Loucy (cell line): ENCODE measurements around the gene S1PR1.

Experiments
- H2AFZ ChIP-seq: fragments of 200-600 bp; sonication (generic); 2 replicates; pipeline ENCODE4 v1.6.0; 2016; ENCODE audit warnings: antibody characterized with exemption, mild to moderate bottlenecking, low read length, moderate library complexity
- H3F3A ChIP-seq: fragments of 200-600 bp; 2 replicates; pipeline ENCODE4 v1.6.0; 2016; ENCODE audit warnings: antibody characterized with exemption, low read depth, mild to moderate bottlenecking
- H3K27me3 ChIP-seq: fragments of 200-600 bp; sonication (generic); 2 replicates; pipeline ENCODE4 v1.6.1; 2014; ENCODE audit warnings: low read length, mild to moderate bottlenecking; ENCODE audit not compliant: insufficient read depth, poor library complexity, severe bottlenecking
- H3K36me3 ChIP-seq: fragments of 200-600 bp; sonication (generic); 2 replicates; pipeline ENCODE4 v1.6.1; 2016; ENCODE audit warnings: low read length; ENCODE audit not compliant: insufficient read depth
- H3K4me1 ChIP-seq: fragments of 200-600 bp; sonication (generic); 2 replicates; pipeline ENCODE4 v1.5.1; 2014; ENCODE audit warnings: low read length, mild to moderate bottlenecking; ENCODE audit not compliant: insufficient read depth, poor library complexity, severe bottlenecking
- H3K4me2 ChIP-seq: fragments of 200-600 bp; sonication (generic); 2 replicates; pipeline ENCODE4 v1.6.0; 2014; ENCODE audit warnings: antibody characterized with exemption, low read length, low read depth, mild to moderate bottlenecking; ENCODE audit not compliant: poor library complexity, severe bottlenecking
- H3K4me3 ChIP-seq: fragments of 200-600 bp; sonication (generic); 2 replicates; pipeline ENCODE4 v1.5.1; 2014; ENCODE audit warnings: low read length, mild to moderate bottlenecking, mixed read lengths; ENCODE audit not compliant: poor library complexity, severe bottlenecking
- H3K79me2 ChIP-seq: fragments of 200-600 bp; sonication (generic); 2 replicates; pipeline ENCODE4 v1.6.1; 2014; ENCODE audit warnings: low read length; ENCODE audit not compliant: insufficient read depth
- H3K9ac ChIP-seq: fragments of 200-600 bp; sonication (generic); 2 replicates; pipeline ENCODE4 v1.6.0; 2014; ENCODE audit warnings: mild to moderate bottlenecking, low read depth, low read length, moderate library complexity; ENCODE audit not compliant: poor library complexity, severe bottlenecking
- H3K9me2 ChIP-seq: fragments of 200-600 bp; sonication (generic); replicated peaks from 2 replicates; pipeline ENCODE4 v1.6.1; 2016; ENCODE audit warnings: low read depth, low read length, mixed read lengths
- H3K9me3 ChIP-seq: fragments of 200-600 bp; sonication (generic); 2 replicates; pipeline ENCODE4 v1.6.1; 2014; ENCODE audit warnings: mild to moderate bottlenecking, antibody characterized with exemption, low read length, low read depth; ENCODE audit not compliant: insufficient read depth
- H4K20me1 ChIP-seq: fragments of 200-600 bp; sonication (generic); 2 replicates; pipeline ENCODE4 v1.6.0; 2014; ENCODE audit warnings: antibody characterized with exemption, low read length, mild to moderate bottlenecking; ENCODE audit not compliant: insufficient read depth, poor library complexity, severe bottlenecking
- EZH2phosphoT487 ChIP-seq: fragments of 200-600 bp; IDR thresholded peaks from 2 replicates; pipeline ENCODE4 v1.6.1; 2018; ENCODE audit warnings: antibody characterized with exemption, mild to moderate bottlenecking, moderate library complexity, borderline replicate concordance
- TF ChIP-seq, protein P1 (sequence below): fragments of 200-600 bp; sonication (generic); conservative IDR thresholded peaks from 2 replicates; pipeline ENCODE4 v1.5.1; 2014; ENCODE audit warnings: mild to moderate bottlenecking, antibody characterized with exemption, low read length

S1PR1 gene

DNA sequence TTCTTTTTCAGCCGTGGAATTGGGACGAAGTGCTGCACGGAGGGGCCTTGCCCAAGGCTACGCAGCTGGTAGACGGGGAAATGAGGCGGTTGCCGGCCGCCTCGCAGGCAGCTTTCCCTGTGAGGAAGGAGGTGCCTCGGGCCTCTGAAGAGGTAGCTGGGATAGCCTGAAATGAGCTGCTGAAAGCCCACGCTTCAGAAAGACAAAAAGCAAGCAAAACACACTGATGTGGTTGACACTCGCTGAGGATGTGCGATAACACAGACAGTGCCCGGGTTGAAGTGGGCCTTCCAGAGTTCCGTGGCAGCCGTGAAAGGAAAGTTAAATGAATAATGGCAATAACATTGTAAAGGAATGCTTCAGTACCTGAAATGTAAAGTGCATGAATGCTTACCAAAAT is 47.2 kb downstream of the S1PR1 start:
- no peaks in the 10 kb centered on the region for H3K4me1 ChIP-seq
- H3K9ac ChIP-seq = no peak overlapping the region
- H3K9me2 ChIP-seq = no peaks in the 10 kb centered on the region
- H3K4me3 ChIP-seq = no peak overlapping the region
- no peaks in the 10 kb centered on the region for H3F3A ChIP-seq
- no peaks in the 10 kb centered on the region for H4K20me1 ChIP-seq
- no peaks in the 10 kb centered on the region for H3K36me3 ChIP-seq
- H3K27me3 ChIP-seq = no peaks in the 10 kb centered on the region
- no peak overlapping the region for H2AFZ ChIP-seq
- H3K9me3 ChIP-seq = no peaks in the 10 kb centered on the region
- no peaks in the 10 kb centered on the region for H3K79me2 ChIP-seq
- TF ChIP-seq EZH2phosphoT487 = no peak
- TF ChIP-seq, protein P1, sequence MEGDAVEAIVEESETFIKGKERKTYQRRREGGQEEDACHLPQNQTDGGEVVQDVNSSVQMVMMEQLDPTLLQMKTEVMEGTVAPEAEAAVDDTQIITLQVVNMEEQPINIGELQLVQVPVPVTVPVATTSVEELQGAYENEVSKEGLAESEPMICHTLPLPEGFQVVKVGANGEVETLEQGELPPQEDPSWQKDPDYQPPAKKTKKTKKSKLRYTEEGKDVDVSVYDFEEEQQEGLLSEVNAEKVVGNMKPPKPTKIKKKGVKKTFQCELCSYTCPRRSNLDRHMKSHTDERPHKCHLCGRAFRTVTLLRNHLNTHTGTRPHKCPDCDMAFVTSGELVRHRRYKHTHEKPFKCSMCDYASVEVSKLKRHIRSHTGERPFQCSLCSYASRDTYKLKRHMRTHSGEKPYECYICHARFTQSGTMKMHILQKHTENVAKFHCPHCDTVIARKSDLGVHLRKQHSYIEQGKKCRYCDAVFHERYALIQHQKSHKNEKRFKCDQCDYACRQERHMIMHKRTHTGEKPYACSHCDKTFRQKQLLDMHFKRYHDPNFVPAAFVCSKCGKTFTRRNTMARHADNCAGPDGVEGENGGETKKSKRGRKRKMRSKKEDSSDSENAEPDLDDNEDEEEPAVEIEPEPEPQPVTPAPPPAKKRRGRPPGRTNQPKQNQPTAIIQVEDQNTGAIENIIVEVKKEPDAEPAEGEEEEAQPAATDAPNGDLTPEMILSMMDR = no peak
- H3K4me2 ChIP-seq = no peak overlapping the region

DNA sequence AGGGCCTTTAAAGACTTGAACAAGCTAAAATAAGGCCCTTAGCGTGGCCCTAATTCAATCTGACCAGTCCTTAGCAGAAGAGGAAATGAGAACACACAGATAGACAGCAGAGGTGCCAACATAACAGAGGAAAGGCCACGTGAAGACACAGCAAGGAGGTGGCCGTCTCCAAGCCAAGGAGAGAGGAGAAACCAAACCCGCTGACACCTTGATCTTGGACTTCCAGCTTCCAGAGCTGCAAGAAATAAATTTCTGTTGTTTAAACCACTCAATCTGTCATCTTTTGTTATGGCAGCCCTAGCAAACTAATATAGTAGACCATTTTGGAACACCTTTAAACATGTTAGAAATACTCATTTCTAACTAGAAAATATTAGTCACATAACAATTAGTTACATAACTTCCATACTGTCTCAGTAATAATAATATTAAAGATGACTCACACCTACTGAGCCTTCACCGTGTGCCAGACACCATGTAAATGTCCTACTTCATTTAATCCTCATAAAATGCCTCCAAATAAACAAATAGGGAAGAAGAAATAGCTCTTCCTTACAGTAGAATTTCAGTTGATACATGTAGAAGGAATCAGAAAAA is 47.9 kb downstream of the S1PR1 start:
- H2AFZ ChIP-seq = no peak overlapping the region
- no peak overlapping the region for H3K4me3 ChIP-seq
- H3K27me3 ChIP-seq = no peaks in the 10 kb centered on the region
- H3K4me1 ChIP-seq = no peaks in the 10 kb centered on the region
- no peaks in the 10 kb centered on the region for H3K36me3 ChIP-seq
- no peaks in the 10 kb centered on the region for H3K9me2 ChIP-seq
- no peaks in the 10 kb centered on the region for H3F3A ChIP-seq
- TF ChIP-seq, protein P1 = no peak
- no peak for TF ChIP-seq EZH2phosphoT487
- no peaks in the 10 kb centered on the region for H3K79me2 ChIP-seq
- H3K4me2 ChIP-seq = no peak overlapping the region
- no peaks in the 10 kb centered on the region for H3K9me3 ChIP-seq
- H4K20me1 ChIP-seq = no peaks in the 10 kb centered on the region
- H3K9ac ChIP-seq = no peak overlapping the region

DNA sequence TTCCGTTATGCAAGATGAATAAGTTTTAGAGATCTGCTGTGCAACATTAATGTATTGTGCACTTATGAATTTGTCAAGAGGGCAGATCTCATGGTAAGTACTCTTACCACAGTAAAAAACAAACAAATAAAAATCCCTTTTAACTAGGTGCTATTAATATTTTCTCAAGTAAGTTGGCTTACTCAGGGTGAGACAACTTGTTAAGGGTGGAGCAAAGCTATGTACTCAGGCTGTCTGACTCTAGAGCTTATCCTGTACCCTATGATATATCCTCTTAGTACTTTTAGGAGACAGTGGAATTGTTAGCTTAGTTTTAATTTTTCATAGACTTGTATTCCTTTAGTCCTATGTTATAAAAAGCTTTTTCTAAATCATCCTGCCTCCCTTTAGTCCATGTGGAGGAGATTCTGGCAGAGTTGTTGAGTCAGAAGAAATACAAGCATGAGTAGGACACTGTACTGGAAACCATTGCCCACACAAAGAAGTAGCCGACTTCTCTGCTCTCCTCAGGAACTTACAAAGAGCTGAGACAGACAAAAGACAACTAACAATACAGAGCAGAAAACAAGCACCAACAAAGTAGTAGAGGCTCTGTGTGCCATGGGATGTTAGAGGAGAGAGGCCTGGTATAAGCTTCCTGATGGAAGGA is 49.2 kb downstream of the S1PR1 start:
- no peaks in the 10 kb centered on the region for H3F3A ChIP-seq
- H4K20me1 ChIP-seq = no peaks in the 10 kb centered on the region
- H3K9me2 ChIP-seq = no peaks in the 10 kb centered on the region
- no peaks in the 10 kb centered on the region for H3K27me3 ChIP-seq
- H2AFZ ChIP-seq = no peak overlapping the region
- H3K4me2 ChIP-seq = no peak overlapping the region
- no peaks in the 10 kb centered on the region for H3K36me3 ChIP-seq
- TF ChIP-seq EZH2phosphoT487 = no peak
- TF ChIP-seq, protein P1 = no peak
- no peaks in the 10 kb centered on the region for H3K9me3 ChIP-seq
- no peak overlapping the region for H3K4me3 ChIP-seq
- no peaks in the 10 kb centered on the region for H3K79me2 ChIP-seq
- H3K4me1 ChIP-seq = peaks cover 8% of the 10 kb centered on the region
- no peak overlapping the region for H3K9ac ChIP-seq
